ENCODE data around the gene PEX1.
A peak's percentile ranks its signal among the peaks of the same experiment; 100 is the strongest.

GRCh38 chr7:92448205-92448747 is 80.0 kb downstream of the PEX1 start:
- TF ChIP-seq JUND (IDR thresholded peaks at IDR 0.05; ENCODE audit: borderline replicate concordance, low read depth, low read length) (peak; percentile 42; the same call in 1 of the 2 replicates), JUND (tag; IDR thresholded peaks at IDR 0.05; ENCODE audit: borderline replicate concordance, low read depth, low read length) (peak; percentile 54; the same call in 1 of the 3 replicates), MAZ (CRISPR knock-in tag; conservative IDR thresholded peaks at IDR 0.05 in 1 of 2, IDR thresholded peaks at IDR 0.05 in 1 of 2) (no peak), CTCF (IDR thresholded peaks at IDR 0.05 in 2 of 3, conservative IDR thresholded peaks at IDR 0.05 in 1 of 3; ENCODE audit: insufficient read depth in 2 of 3, low read depth in 1 of 3, low read length in 3 of 3) (peak; percentile 28 to 70 (median 67); a peak in 5 of 6 replicates), PREB (CRISPR knock-in tag; IDR thresholded peaks at IDR 0.05) (no peak), GTF2F1 (IDR thresholded peaks at IDR 0.05; ENCODE audit: low read depth, low read length) (no peak; the same call in 1 of the 2 replicates), POLR2AphosphoS5 (IDR thresholded peaks at IDR 0.05; ENCODE audit: control insufficient read depth, insufficient read depth, low read depth, low read length) (peak; percentile 54; the same call in 1 of the 2 replicates), NR1H2 (CRISPR knock-in tag; IDR thresholded peaks at IDR 0.05) (no peak), PATZ1 (CRISPR knock-in tag; IDR thresholded peaks at IDR 0.05; ENCODE audit: borderline replicate concordance) (no peak), ZNF232 (CRISPR knock-in tag; IDR thresholded peaks at IDR 0.05) (no peak)

Data from K562 (cell line).